Neuronal stem cell (in vitro differentiated cells): ENCODE measurements around the gene RIC3. TPM values are rescaled to one million over a fixed set of nuclear protein-coding genes. Genes with fewer than 3 reads are reported as not detected.
A peak's percentile ranks its signal among the peaks of the same experiment; 100 is the strongest.

Experiments
- DNase-seq: peaks from one replicate; pipeline ENCODE4 v3.0.0-alpha.2; 2013; ENCODE audit warnings: low spot score
- H2AFZ ChIP-seq: one replicate; pipeline ENCODE4 v1.6.1; 2013; ENCODE audit warnings: mild to moderate bottlenecking, low read length, inconsistent platforms
- H2AK5ac ChIP-seq: 2 replicates; pipeline ENCODE4 v1.6.1; 2013; ENCODE audit warnings: low read depth, mild to moderate bottlenecking, inconsistent platforms, low read length, moderate library complexity, mixed read lengths
- H2BK120ac ChIP-seq: 2 replicates; pipeline ENCODE4 v1.6.1; 2013; ENCODE audit warnings: low read depth, mild to moderate bottlenecking, inconsistent platforms, low read length, moderate library complexity, mixed read lengths
- H2BK12ac ChIP-seq: one replicate; pipeline ENCODE4 v1.6.1; 2013; ENCODE audit warnings: low read length, inconsistent platforms
- H2BK15ac ChIP-seq: 2 replicates; pipeline ENCODE4 v1.6.1; 2013; ENCODE audit warnings: mild to moderate bottlenecking, low read length, inconsistent platforms, mixed read lengths
- H2BK5ac ChIP-seq: one replicate; pipeline ENCODE4 v1.6.1; 2013; ENCODE audit warnings: inconsistent platforms, mild to moderate bottlenecking, low read length, moderate library complexity
- H3K14ac ChIP-seq: one replicate; pipeline ENCODE4 v1.6.1; 2013; ENCODE audit warnings: low read length, inconsistent platforms
- H3K18ac ChIP-seq: 2 replicates; pipeline ENCODE4 v1.6.1; 2013; ENCODE audit warnings: low read length, inconsistent platforms
- H3K23ac ChIP-seq: 2 replicates; pipeline ENCODE4 v1.6.1; 2013; ENCODE audit warnings: low read depth, mild to moderate bottlenecking, mixed read lengths, low read length, inconsistent platforms; ENCODE audit not compliant: poor library complexity
- H3K27ac ChIP-seq: replicated peaks from 3 replicates; pipeline ENCODE4 v1.5.1; 2013; ENCODE audit warnings: low read length, inconsistent platforms
- H3K27me3 ChIP-seq, 3 experiments: 2 replicates each; pipeline ENCODE4 v1.6.1; 2013; ENCODE audit warnings: low read length in 3 of 3, mild to moderate bottlenecking in 2 of 3, inconsistent platforms in 1 of 3, low read depth in 1 of 3, mixed read lengths in 1 of 3, moderate library complexity in 1 of 3; ENCODE audit not compliant: control insufficient read depth in 3 of 3, insufficient read depth in 3 of 3
- H3K36me3 ChIP-seq, 2 donors: replicated peaks in 1 of 2; 2 replicates each; pipeline ENCODE4 v1.6.1; 2013; ENCODE audit warnings: low read length in 2 of 2; ENCODE audit not compliant: control insufficient read depth in 2 of 2, insufficient read depth in 2 of 2
- H3K4ac ChIP-seq: 2 replicates; pipeline ENCODE4 v1.6.1; 2013; ENCODE audit warnings: inconsistent platforms, mild to moderate bottlenecking, low read length, moderate library complexity
- H3K4me1 ChIP-seq, 2 donors: 1 replicate in 1 of 2; 2 replicates in 1 of 2; pipeline ENCODE4 v1.6.1; 2013; ENCODE audit warnings: low read length in 2 of 2, low read depth in 1 of 2; ENCODE audit not compliant: control insufficient read depth in 2 of 2, insufficient read depth in 1 of 2
- H3K4me2 ChIP-seq: one replicate; pipeline ENCODE4 v1.6.1; 2013; ENCODE audit warnings: mild to moderate bottlenecking, low read length, inconsistent platforms; ENCODE audit not compliant: insufficient read depth, poor library complexity, severe bottlenecking
- H3K4me3 ChIP-seq, 2 donors: 2 replicates each; pipeline ENCODE4 v1.5.1; 2013; ENCODE audit warnings: low read length in 2 of 2, mild to moderate bottlenecking in 2 of 2, inconsistent platforms in 1 of 2, moderate library complexity in 1 of 2
- H3K79me1 ChIP-seq: one replicate; pipeline ENCODE4 v1.6.1; 2013; ENCODE audit warnings: low read depth, mild to moderate bottlenecking, inconsistent platforms, low read length, moderate library complexity
- H3K9ac ChIP-seq: one replicate; pipeline ENCODE4 v1.6.1; 2013; ENCODE audit warnings: mild to moderate bottlenecking, low read depth, low read length, inconsistent platforms; ENCODE audit not compliant: poor library complexity
- H3K9me3 ChIP-seq, 2 donors: replicated peaks in 1 of 2; 2 replicates each; pipeline versions ENCODE3 to v1.6.1; 2013; ENCODE audit warnings: low read length in 2 of 2, mild to moderate bottlenecking in 2 of 2, inconsistent platforms in 1 of 2, low read depth in 1 of 2, mixed read lengths in 1 of 2, moderate library complexity in 1 of 2; ENCODE audit not compliant: control insufficient read depth in 2 of 2, insufficient read depth in 1 of 2
- H4K8ac ChIP-seq: one replicate; pipeline ENCODE4 v1.6.1; 2013; ENCODE audit warnings: low read depth, mild to moderate bottlenecking, inconsistent platforms, low read length, moderate library complexity
- H4K91ac ChIP-seq: one replicate; pipeline ENCODE4 v1.6.1; 2013; ENCODE audit warnings: low read length, low read depth, mild to moderate bottlenecking, inconsistent platforms; ENCODE audit not compliant: poor library complexity
- WGBS, 2 donors: extraction: QIAGEN DNeasy Blood & Tissue Kit; methylation state at CpG; one replicate each; pipeline ENCODE4 v1.1.7; 2013; ENCODE audit warnings: missing lambda C conversion rate in 2 of 2, mixed read lengths in 1 of 2; ENCODE audit not compliant: insufficient read length in 2 of 2, insufficient replicate concordance in 1 of 2; ENCODE audit errors: extremely low coverage in 2 of 2; 5-methylcytosine and 5-hydroxymethylcytosine counted together
- polyA plus RNA-seq, 2 experiments: library from polyadenylated mRNA; stranded (reverse); fragments of 200-250 nt; gene quantifications; one replicate each; pipeline ENCODE4 v1.2.3, GENCODE V29; 2013

RIC3 gene
- polyA plus RNA-seq (2013, experiment 1 of 2) = 12.4 TPM
- polyA plus RNA-seq (2013, experiment 2 of 2) = 12.3 TPM

- Histone ChIP-seq H4K91ac (no peak within 1 kb of the TSS), H3K14ac (peak within 1 kb of the TSS; percentile 97), H3K23ac (peak within 1 kb of the TSS; percentile 67), H3K4me2 (peak within 1 kb of the TSS; percentile 78), H3K4me3 (peak within 1 kb of the TSS; percentile 87 to 92), H3K27ac (peak within 1 kb of the TSS; percentile 30), H2AFZ (peak within 1 kb of the TSS; percentile 98), H3K79me1 (peaks cover 2% of the 10 kb centered on the region), H3K4me1 (peaks cover 5% of the 10 kb centered on the region in 2 donors), H2BK12ac (no peak within 1 kb of the TSS), H3K9me3 (no peaks in the 10 kb centered on the region), H2BK15ac (peak within 1 kb of the TSS; percentile 62), H2BK5ac (no peak within 1 kb of the TSS), H2BK120ac (peak within 1 kb of the TSS; percentile 6), H2AK5ac (no peak within 1 kb of the TSS), H3K18ac (peak within 1 kb of the TSS; percentile 93), H3K9ac (peak within 1 kb of the TSS; percentile 81), H4K8ac (peak within 1 kb of the TSS; percentile 99), H3K36me3 (no peaks in the 10 kb centered on the region), H3K27me3 (peaks cover 0 to 14% (median 1%) of the 10 kb centered on the region in 3 experiments), H3K4ac (no peak within 1 kb of the TSS)
- peak; percentile 18 for DNase-seq
- whole genome bisulfite sequencing, 2 donors = no CpG with 5 or more reads among the region's 62 CpGs
These were observed at the start of gene RIC3 for GRCh38 chr11:8168485-8169257. Gene RIC3, minus strand, starts transcription at chr11:8169025. Its CDS starts 36 bp downstream, at chr11:8168989.

- Histone ChIP-seq H2AK5ac (no peak overlapping the region), H3K4me1 (peaks cover 0 to 11% of the 10 kb centered on the region in 2 donors), H3K4me2 (no peak overlapping the region), H3K9me3 (no peaks in the 10 kb centered on the region), H2BK15ac (peak overlapping the region; percentile 11), H3K4ac (no peak overlapping the region), H3K14ac (no peak overlapping the region), H2AFZ (no peak overlapping the region), H2BK5ac (no peak overlapping the region), H2BK120ac (no peak overlapping the region), H4K91ac (no peak overlapping the region), H3K79me1 (no peaks in the 10 kb centered on the region), H3K36me3 (no peaks in the 10 kb centered on the region), H3K4me3 (no peak overlapping the region), H3K9ac (no peak overlapping the region), H3K18ac (peak overlapping the region; percentile 15), H3K27ac (no peak overlapping the region), H3K23ac (peak overlapping the region; percentile 32), H3K27me3 (peaks cover 0 to 27% (median 0%) of the 10 kb centered on the region in 3 experiments), H2BK12ac (peak overlapping the region; percentile 30), H4K8ac (no peak overlapping the region)
- no peak for DNase-seq
- no CpG with 5 or more reads among the region's 4 CpGs for WGBS, 2 donors
These were observed 49.6 kb upstream of the RIC3 start for GRCh38 chr11:8218409-8218808.

GRCh38 chr11:8217926-8218325 lies 49.1 kb upstream of the RIC3 start:
- H3K4me1 ChIP-seq = peaks cover 0 to 7% of the 10 kb centered on the region in 2 donors
- no peak for DNase-seq
- no peak overlapping the region for H3K18ac ChIP-seq
- H3K4me3 ChIP-seq = no peak overlapping the region
- no peak overlapping the region for H3K4me2 ChIP-seq
- no peak overlapping the region for H4K8ac ChIP-seq
- no peak overlapping the region for H2AFZ ChIP-seq
- no peak overlapping the region for H2AK5ac ChIP-seq
- no peak overlapping the region for H3K9ac ChIP-seq
- H3K36me3 ChIP-seq = no peaks in the 10 kb centered on the region
- H2BK5ac ChIP-seq = peak overlapping the region; percentile 57
- no peak overlapping the region for H3K27ac ChIP-seq
- H3K9me3 ChIP-seq = no peaks in the 10 kb centered on the region
- H3K4ac ChIP-seq = no peak overlapping the region
- H2BK12ac ChIP-seq = no peak overlapping the region
- peaks cover 0 to 30% (median 0%) of the 10 kb centered on the region in 3 experiments for H3K27me3 ChIP-seq
- H2BK15ac ChIP-seq = no peak overlapping the region
- H4K91ac ChIP-seq = no peak overlapping the region
- no CpG with 5 or more reads among the region's 11 CpGs for WGBS, 2 donors
- H3K79me1 ChIP-seq = no peaks in the 10 kb centered on the region
- no peak overlapping the region for H3K14ac ChIP-seq
- H3K23ac ChIP-seq = no peak overlapping the region
- no peak overlapping the region for H2BK120ac ChIP-seq

- H3K4ac ChIP-seq = no peak overlapping the region
- H2BK15ac ChIP-seq = no peak overlapping the region
- no peak overlapping the region for H2AFZ ChIP-seq
- no CpG with 5 or more reads among the region's 4 CpGs for WGBS, 2 donors
- H3K4me2 ChIP-seq = no peak overlapping the region
- H3K14ac ChIP-seq = no peak overlapping the region
- peak overlapping the region; percentile 13 for H3K23ac ChIP-seq
- peak overlapping the region; percentile 67 for H3K18ac ChIP-seq
- no peak overlapping the region for H2BK12ac ChIP-seq
- no peak overlapping the region for H4K8ac ChIP-seq
- no peak overlapping the region for H3K27ac ChIP-seq
- no peaks in the 10 kb centered on the region for H3K79me1 ChIP-seq
- H3K4me3 ChIP-seq = no peak overlapping the region
- peak overlapping the region; percentile 57 for H2BK5ac ChIP-seq
- no peaks in the 10 kb centered on the region for H3K36me3 ChIP-seq
- H2BK120ac ChIP-seq = no peak overlapping the region
- no peak overlapping the region for H2AK5ac ChIP-seq
- no peak overlapping the region for H3K9ac ChIP-seq
- DNase-seq = no peak
- no peak overlapping the region for H4K91ac ChIP-seq
- no peaks in the 10 kb centered on the region for H3K9me3 ChIP-seq
- H3K4me1 ChIP-seq = peaks cover 0 to 7% of the 10 kb centered on the region in 2 donors
- H3K27me3 ChIP-seq = peaks cover 0 to 31% (median 0%) of the 10 kb centered on the region in 3 experiments
These were observed 48.3 kb upstream of the RIC3 start for GRCh38 chr11:8217136-8217535.
